Parathyroid adenoma (tissue), 2 donors: ENCODE data around the gene LAG3.

Source experiments
- H2AFZ ChIP-seq: fragments of 300-600 bp; sonication (generic); one replicate; pipeline ENCODE4 v1.7.0; 2017; ENCODE audit warnings: antibody characterized with exemption, mild to moderate bottlenecking
- H3K27ac ChIP-seq: fragments of 300-600 bp; sonication (generic); one replicate; pipeline ENCODE4 v1.7.0; 2017
- H3K27me3 ChIP-seq: fragments of 300-600 bp; sonication (generic); one replicate; pipeline ENCODE4 v1.7.0; 2017; ENCODE audit warnings: low read length; ENCODE audit not compliant: control insufficient read depth, insufficient read depth
- H3K36me3 ChIP-seq: fragments of 300-600 bp; sonication (generic); one replicate; pipeline ENCODE4 v1.7.0; 2017; ENCODE audit warnings: low read length; ENCODE audit not compliant: control insufficient read depth, insufficient read depth
- H3K4me1 ChIP-seq: fragments of 300-600 bp; sonication (generic); one replicate; pipeline ENCODE4 v1.7.0; 2017; ENCODE audit warnings: control low read depth
- H3K4me2 ChIP-seq: fragments of 300-600 bp; sonication (generic); one replicate; pipeline ENCODE4 v1.7.0; 2017; ENCODE audit warnings: low read length
- H3K4me3 ChIP-seq: fragments of 300-600 bp; sonication (generic); one replicate; pipeline ENCODE4 v1.7.0; 2017; ENCODE audit warnings: low read depth, low read length
- H3K79me2 ChIP-seq: fragments of 300-600 bp; sonication (generic); one replicate; pipeline ENCODE4 v1.7.0; 2017; ENCODE audit warnings: control low read depth
- H3K9ac ChIP-seq: fragments of 300-600 bp; sonication (generic); one replicate; pipeline ENCODE4 v1.7.0; 2017; ENCODE audit warnings: mild to moderate bottlenecking
- H3K9me3 ChIP-seq: fragments of 300-600 bp; sonication (generic); one replicate; pipeline ENCODE4 v1.7.0; 2017; ENCODE audit warnings: low read length; ENCODE audit not compliant: control insufficient read depth
- TF ChIP-seq, protein P1 (sequence below): fragments of 300-600 bp; sonication (generic); IDR thresholded peaks from one replicate; pipeline ENCODE4 v1.7.0; 2017; ENCODE audit warnings: antibody characterized with exemption, mild to moderate bottlenecking
- donor health status: primary hyperparathyroidism.

The LAG3 gene

DNA sequence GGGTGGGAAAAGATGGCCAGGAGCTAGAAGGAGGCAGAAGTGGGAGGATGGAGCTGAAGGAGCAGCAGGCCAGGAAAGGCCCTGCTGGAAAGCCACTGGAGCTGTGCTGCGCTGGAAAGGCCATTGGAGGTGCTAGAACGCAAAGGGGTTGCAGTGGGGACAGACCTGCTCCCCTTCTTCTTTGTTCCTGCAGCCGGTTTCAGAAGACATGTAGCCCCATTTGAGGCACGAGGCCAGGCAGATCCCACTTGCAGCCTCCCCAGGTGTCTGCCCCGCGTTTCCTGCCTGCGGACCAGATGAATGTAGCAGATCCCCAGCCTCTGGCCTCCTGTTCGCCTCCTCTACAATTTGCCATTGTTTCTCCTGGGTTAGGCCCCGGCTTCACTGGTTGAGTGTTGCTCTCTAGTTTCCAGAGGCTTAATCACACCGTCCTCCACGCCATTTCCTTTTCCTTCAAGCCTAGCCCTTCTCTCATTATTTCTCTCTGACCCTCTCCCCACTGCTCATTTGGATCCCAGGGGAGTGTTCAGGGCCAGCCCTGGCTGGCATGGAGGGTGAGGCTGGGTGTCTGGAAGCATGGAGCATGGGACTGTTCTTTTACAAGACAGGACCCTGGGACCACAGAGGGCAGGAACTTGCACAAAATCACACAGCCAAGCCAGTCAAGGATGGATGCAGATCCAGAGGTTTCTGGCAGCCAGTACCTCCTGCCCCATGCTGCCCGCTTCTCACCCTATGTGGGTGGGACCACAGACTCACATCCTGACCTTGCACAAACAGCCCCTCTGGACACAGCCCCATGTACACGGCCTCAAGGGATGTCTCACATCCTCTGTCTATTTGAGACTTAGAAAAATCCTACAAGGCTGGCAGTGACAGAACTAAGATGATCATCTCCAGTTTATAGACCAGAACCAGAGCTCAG is 47.0 kb downstream of the LAG3 start:
- no peaks in the 10 kb centered on the region for H3K27me3 ChIP-seq
- TF ChIP-seq, protein P1, sequence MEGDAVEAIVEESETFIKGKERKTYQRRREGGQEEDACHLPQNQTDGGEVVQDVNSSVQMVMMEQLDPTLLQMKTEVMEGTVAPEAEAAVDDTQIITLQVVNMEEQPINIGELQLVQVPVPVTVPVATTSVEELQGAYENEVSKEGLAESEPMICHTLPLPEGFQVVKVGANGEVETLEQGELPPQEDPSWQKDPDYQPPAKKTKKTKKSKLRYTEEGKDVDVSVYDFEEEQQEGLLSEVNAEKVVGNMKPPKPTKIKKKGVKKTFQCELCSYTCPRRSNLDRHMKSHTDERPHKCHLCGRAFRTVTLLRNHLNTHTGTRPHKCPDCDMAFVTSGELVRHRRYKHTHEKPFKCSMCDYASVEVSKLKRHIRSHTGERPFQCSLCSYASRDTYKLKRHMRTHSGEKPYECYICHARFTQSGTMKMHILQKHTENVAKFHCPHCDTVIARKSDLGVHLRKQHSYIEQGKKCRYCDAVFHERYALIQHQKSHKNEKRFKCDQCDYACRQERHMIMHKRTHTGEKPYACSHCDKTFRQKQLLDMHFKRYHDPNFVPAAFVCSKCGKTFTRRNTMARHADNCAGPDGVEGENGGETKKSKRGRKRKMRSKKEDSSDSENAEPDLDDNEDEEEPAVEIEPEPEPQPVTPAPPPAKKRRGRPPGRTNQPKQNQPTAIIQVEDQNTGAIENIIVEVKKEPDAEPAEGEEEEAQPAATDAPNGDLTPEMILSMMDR = no peak

GRCh38 chr12:6820166-6820565 is 47.8 kb downstream of the LAG3 start:
- Histone ChIP-seq H3K4me3 (no peak overlapping the region), H3K9ac (no peak overlapping the region)
- TF ChIP-seq, protein P1 = no peak

More for the DNA sequence above, 47.0 kb downstream of the LAG3 start:
- H3K4me3 ChIP-seq = no peak overlapping the region
- no peak overlapping the region for H3K4me2 ChIP-seq
- H3K36me3 ChIP-seq = no peaks in the 10 kb centered on the region
- H3K4me1 ChIP-seq = peaks cover 6% of the 10 kb centered on the region
- no peaks in the 10 kb centered on the region for H3K79me2 ChIP-seq
- H3K9ac ChIP-seq = no peak overlapping the region
- no peak overlapping the region for H2AFZ ChIP-seq
- H3K27ac ChIP-seq = no peak overlapping the region
- H3K9me3 ChIP-seq = no peaks in the 10 kb centered on the region

DNA sequence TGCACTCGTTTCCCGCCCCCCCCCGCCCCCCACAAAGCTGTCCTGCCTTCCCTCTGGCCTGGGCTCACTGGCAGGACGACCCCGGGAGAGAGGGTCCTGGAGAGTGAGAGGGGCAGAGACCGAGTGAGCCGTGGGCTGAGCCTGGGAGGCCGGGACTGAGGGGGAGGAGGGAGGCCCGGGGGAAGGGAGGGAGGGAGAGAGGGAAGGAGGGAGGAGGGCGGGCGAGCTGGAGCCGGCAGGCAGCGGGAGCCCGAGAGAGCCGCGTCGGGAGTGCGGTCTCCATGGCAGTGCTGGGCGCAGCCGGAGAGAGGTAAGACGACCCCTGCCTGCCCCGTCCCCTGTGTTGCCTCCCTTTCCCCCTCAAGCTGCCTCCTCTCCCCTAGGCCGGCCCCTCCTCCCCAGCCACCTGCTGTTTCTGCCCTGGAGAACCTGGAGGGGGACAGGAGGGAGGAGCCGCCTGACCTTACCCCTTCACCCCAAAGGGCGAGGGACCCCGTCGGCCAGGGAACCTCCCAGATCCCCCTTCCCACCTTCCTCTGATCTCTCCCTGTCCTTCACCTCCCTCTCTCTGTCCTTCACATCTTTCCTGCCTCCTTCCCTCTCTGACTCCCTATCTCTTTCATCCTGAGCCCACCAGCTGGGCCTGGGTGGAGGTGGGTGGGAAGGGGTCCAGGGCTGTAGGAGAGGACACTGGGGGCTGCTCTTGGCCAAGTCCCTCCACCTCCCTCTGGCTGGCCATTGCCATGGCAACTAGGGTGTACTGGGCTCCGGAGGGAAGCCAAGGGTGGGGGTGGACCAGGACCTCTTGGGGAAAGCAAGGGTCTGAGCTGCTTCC is 49.5 kb downstream of the LAG3 start, which contains the start of gene GPR162:
Gene GPR162 (plus strand): TSS at position 231 of the 835 bp plus-strand sequence. CDS start 2,078 bp downstream, outside the sequence.
- no peaks in the 10 kb centered on the region for H3K36me3 ChIP-seq

More at GRCh38 chr12:6820166-6820565, 47.8 kb downstream of the LAG3 start:
- Histone ChIP-seq H3K9me3 (no peaks in the 10 kb centered on the region), H3K4me2 (no peak overlapping the region), H3K27ac (no peak overlapping the region), H2AFZ (no peak overlapping the region), H3K36me3 (no peaks in the 10 kb centered on the region), H3K79me2 (no peaks in the 10 kb centered on the region), H3K4me1 (peaks cover 6% of the 10 kb centered on the region), H3K27me3 (no peaks in the 10 kb centered on the region)

GRCh38 chr12:6822426-6823135 is 50.3 kb downstream of the LAG3 start:
- no peaks in the 10 kb centered on the region for H3K79me2 ChIP-seq
- H3K4me2 ChIP-seq = peak overlapping the region; percentile 86
- no peak overlapping the region for H3K27ac ChIP-seq
- peak overlapping the region; percentile 69 for H3K4me3 ChIP-seq
- H3K9ac ChIP-seq = no peak overlapping the region
- TF ChIP-seq, protein P1 = no peak
- peaks cover 16% of the 10 kb centered on the region for H3K4me1 ChIP-seq
- H3K27me3 ChIP-seq = no peaks in the 10 kb centered on the region
- no peaks in the 10 kb centered on the region for H3K36me3 ChIP-seq
- no peaks in the 10 kb centered on the region for H3K9me3 ChIP-seq
- H2AFZ ChIP-seq = no peak overlapping the region

More for the DNA sequence above, 49.5 kb downstream of the LAG3 start, which contains the start of gene GPR162:
- TF ChIP-seq, protein P1 = no peak
- Histone ChIP-seq H3K9me3 (no peaks in the 10 kb centered on the region), H3K79me2 (no peaks in the 10 kb centered on the region), H2AFZ (peak within 1 kb of the TSS; percentile 70), H3K27me3 (no peaks in the 10 kb centered on the region), H3K4me3 (peak within 1 kb of the TSS; percentile 69), H3K27ac (peak within 1 kb of the TSS; percentile 31), H3K4me2 (peak within 1 kb of the TSS; percentile 86), H3K9ac (no peak within 1 kb of the TSS), H3K4me1 (peaks cover 8% of the 10 kb centered on the region)
